Right atrium auricular region (tissue), 2 donors: ENCODE data around the gene SIGLEC15. TPM values are rescaled to one million over a fixed set of nuclear protein-coding genes. Genes with fewer than 3 reads are reported as not detected.
"Not testable (repeated sequence)": the region's sequence is repeated elsewhere in the genome, so short reads cannot be mapped to it uniquely, and the experiment has no call there.

ENCODE experiments used
- DNase-seq: peaks from one replicate; pipeline ENCODE4 v3.0.0-alpha.2; 2019; ENCODE audit warnings: low spot score
- H3K27ac ChIP-seq, 2 donors: fragments of 200-600 bp; sonication (generic); 1 replicate in 1 of 2; 2 replicates in 1 of 2; pipeline ENCODE4 v1.5.1; 2016 to 2019
- H3K27me3 ChIP-seq, 2 donors: fragments of 200-600 bp; sonication (generic); one replicate each; pipeline versions ENCODE4 v1.5.1 to v1.6.0; 2017 to 2019
- H3K36me3 ChIP-seq: fragments of 200-600 bp; sonication (generic); one replicate; pipeline ENCODE4 v1.5.1; 2016
- H3K4me1 ChIP-seq, 2 donors: fragments of 200-600 bp; sonication (generic); one replicate each; pipeline versions ENCODE4 v1.5.1 to v1.6.0; 2017 to 2019
- H3K4me3 ChIP-seq, 2 donors: fragments of 200-600 bp; sonication (generic); 1 replicate in 1 of 2; 2 replicates in 1 of 2; pipeline ENCODE4 v1.5.1; 2017 to 2019; ENCODE audit warnings: mild to moderate bottlenecking in 1 of 2, moderate library complexity in 1 of 2
- H3K9me3 ChIP-seq, 2 donors: fragments of 200-600 bp; sonication (generic); one replicate each; pipeline ENCODE4 v1.5.1; 2019
- total RNA-seq, 2 donors: library from RNA; depleted of rRNA; stranded (reverse); fragments of >200 nt; gene quantifications; one replicate each; pipeline ENCODE4 v1.1.0, GENCODE V29; 2016
- TF ChIP-seq, protein P1 (sequence below), 2 donors: fragments of 200-600 bp; sonication (generic); IDR thresholded peaks; one replicate each; pipeline ENCODE4 v1.5.1; 2019; ENCODE audit warnings: antibody characterized with exemption in 2 of 2

Gene SIGLEC15
- total RNA-seq, 2 donors from 2014 or later = 1.9 TPM; not detected in 1

DNA sequence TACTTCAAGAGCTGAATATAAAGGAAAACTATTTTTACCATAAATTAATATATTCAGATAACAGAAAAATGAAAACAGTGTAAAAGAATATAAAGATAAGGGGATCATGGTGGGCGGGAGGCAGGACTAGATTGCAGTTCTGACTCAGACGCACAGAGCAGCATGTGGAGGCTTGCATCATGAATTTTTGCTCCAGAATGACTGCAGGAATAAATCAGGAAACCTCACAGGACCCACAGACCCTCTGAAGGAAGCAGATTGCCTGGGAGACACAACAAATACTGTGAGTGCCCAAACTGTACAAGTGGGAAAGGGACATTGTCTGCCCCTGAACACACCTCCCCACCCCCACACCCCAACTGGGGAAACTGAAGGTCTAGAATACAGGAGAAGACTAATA, 19.2 kb upstream of the SIGLEC15 start:
- H3K4me3 ChIP-seq = no peak overlapping the region
- no peaks in the 10 kb centered on the region for H3K27me3 ChIP-seq
- no peaks in the 10 kb centered on the region for H3K4me1 ChIP-seq
- H3K36me3 ChIP-seq = no peaks in the 10 kb centered on the region
- TF ChIP-seq, protein P1, sequence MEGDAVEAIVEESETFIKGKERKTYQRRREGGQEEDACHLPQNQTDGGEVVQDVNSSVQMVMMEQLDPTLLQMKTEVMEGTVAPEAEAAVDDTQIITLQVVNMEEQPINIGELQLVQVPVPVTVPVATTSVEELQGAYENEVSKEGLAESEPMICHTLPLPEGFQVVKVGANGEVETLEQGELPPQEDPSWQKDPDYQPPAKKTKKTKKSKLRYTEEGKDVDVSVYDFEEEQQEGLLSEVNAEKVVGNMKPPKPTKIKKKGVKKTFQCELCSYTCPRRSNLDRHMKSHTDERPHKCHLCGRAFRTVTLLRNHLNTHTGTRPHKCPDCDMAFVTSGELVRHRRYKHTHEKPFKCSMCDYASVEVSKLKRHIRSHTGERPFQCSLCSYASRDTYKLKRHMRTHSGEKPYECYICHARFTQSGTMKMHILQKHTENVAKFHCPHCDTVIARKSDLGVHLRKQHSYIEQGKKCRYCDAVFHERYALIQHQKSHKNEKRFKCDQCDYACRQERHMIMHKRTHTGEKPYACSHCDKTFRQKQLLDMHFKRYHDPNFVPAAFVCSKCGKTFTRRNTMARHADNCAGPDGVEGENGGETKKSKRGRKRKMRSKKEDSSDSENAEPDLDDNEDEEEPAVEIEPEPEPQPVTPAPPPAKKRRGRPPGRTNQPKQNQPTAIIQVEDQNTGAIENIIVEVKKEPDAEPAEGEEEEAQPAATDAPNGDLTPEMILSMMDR (IDR thresholded peaks at IDR 0.05) = no peak
- no peak overlapping the region for H3K27ac ChIP-seq
- DNase-seq = no peak
- peaks cover 4 to 14% of the 10 kb centered on the region in 2 donors for H3K9me3 ChIP-seq

DNA sequence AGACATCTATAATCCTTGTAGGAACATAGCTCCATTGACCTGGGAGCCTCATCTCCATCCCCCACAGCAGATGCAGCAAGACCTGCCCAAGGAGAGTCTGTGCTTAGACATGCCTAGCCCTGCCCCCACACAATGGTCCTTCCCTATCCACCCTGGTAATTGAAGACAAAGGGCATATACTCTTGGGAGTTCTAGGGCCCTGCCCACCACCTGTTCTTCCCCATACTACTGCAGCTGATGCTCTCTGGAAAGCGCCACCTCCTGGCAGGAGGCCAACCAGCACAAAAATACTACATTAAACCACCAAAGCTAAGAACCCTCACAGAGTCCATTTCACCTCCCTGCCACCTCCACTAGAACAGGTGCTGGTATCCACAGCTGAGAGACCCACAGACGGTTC, 18.3 kb upstream of the SIGLEC15 start:
- not testable (repeated sequence) for H3K4me1 ChIP-seq, DNase-seq, H3K4me3 ChIP-seq, H3K36me3 ChIP-seq, H3K27ac ChIP-seq, H3K27me3 ChIP-seq
- peaks cover 4 to 14% of the 10 kb centered on the region in 2 donors for H3K9me3 ChIP-seq

DNA sequence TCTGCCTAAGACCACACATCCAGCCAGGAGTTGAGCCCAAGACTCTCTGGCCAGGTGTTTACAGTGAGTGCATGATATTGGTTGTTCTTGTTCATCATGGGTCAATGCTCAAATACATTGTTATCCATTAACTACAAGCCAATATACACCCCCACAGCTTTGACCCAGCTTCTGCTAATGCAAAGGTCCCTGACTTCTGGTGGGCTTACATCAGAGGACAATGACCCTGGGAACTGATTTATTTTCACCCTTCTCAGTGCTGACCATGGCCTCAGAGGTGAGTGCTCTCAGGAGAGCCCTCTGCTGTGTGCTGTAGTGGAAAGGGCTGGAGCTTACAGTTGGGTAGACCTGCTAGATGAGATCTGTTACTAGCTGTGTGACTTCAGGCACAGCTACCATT, 10.7 kb upstream of the SIGLEC15 start:
- DNase-seq, H3K27ac ChIP-seq, H3K27me3 ChIP-seq, H3K9me3 ChIP-seq, H3K4me1 ChIP-seq, H3K36me3 ChIP-seq, H3K4me3 ChIP-seq: not testable (repeated sequence)

DNA sequence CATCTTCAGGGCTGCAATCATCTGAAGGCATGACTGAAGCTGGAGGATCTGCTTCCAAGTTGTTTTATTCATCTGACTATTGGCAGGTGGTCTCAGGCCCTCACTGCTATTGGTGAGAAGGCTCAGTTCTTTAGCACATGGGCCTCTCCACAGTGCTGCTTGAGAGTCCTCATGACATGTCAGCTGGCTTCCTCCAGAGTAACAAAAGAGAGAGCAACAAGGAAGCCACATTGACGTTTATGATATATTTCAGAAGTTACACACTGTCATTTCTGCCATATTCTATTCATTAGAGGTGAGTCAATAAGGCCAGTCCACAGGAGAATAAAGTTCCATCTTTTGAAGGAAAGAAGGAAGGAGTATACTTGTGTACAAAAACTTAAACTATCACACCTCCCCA, 7.9 kb upstream of the SIGLEC15 start:
- no peak overlapping the region for H3K27ac ChIP-seq
- no peaks in the 10 kb centered on the region for H3K9me3 ChIP-seq
- H3K4me1 ChIP-seq = no peaks in the 10 kb centered on the region
- TF ChIP-seq, protein P1 (IDR thresholded peaks at IDR 0.05) = no peak
- no peak overlapping the region for H3K4me3 ChIP-seq
- H3K27me3 ChIP-seq = no peaks in the 10 kb centered on the region
- no peak for DNase-seq
- no peaks in the 10 kb centered on the region for H3K36me3 ChIP-seq

DNA sequence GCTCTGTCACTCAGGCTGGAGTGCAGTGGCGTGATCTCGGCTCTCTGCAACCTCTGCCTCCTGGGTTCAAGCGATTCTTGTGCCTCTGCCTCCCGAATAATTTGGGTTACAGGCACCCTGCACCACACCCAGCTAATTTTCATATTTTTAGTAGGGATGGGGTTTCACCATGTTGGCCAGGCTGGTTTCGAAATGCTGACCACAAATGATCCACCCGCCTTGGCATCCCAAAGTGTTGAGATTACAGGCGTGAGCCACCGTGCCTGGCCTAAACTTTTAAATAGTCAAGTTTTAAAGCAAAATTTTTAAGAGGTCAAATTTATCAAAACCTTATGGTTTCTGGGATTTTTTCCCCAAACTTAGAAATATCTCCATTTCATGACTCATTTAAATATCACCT, 6.7 kb upstream of the SIGLEC15 start:
- H3K4me1 ChIP-seq, H3K4me3 ChIP-seq, H3K9me3 ChIP-seq, H3K27me3 ChIP-seq, H3K36me3 ChIP-seq, DNase-seq, H3K27ac ChIP-seq: not testable (repeated sequence)

DNA sequence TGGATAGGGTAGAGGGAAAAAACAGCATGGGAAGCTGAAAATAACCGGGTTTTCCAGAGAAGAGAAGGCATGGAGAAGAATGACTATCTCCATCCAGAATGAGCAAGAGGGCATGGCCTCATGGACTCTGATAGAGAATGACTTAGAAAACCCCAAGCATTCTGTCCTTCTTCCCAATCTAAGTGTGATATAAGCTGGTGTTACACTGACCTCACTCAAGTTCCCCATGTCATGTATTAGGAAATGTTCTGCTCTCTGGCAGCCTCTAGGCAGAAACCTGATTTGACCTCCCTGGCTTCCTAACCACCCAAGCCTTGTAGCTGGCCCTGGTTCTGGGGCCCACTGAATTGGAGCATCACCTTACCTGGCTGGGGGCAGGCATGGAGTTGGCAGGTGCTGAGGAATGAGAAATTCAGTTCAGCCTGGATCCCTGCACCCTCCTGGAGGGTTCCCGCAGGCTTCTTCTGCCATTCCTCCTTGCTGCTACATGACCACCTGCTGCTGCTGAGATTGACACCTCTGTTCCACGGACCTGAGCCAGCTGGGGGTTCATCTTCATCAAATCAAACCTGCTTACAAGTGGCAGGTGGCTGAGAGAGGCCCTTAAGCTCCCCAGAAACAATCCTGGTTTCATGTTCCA, 5.2 kb upstream of the SIGLEC15 start:
- no peak overlapping the region for H3K27ac ChIP-seq
- H3K9me3 ChIP-seq = no peaks in the 10 kb centered on the region
- H3K4me3 ChIP-seq = no peak overlapping the region
- no peaks in the 10 kb centered on the region for H3K36me3 ChIP-seq
- no peak for DNase-seq
- no peaks in the 10 kb centered on the region for H3K27me3 ChIP-seq
- no peaks in the 10 kb centered on the region for H3K4me1 ChIP-seq
- TF ChIP-seq, protein P1 (IDR thresholded peaks at IDR 0.05) = no peak

DNA sequence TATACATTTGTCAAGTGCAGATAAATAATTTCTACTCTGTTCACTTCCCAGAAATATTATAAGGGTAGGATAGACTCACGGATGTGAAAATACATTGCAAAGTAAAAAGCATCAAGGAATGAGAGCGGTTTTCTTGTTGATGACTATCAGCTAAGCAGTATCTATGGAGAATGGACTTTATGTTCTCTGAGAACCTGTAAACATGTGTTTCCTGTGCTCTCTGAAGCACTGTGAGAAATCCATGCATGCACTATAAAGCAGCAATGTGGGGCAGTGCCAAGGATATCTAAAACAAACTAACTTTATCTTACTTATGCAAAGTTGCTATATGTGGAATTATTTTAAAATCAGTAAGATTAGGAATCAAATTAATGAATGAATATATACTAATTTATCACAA, 4.4 kb upstream of the SIGLEC15 start:
- no peaks in the 10 kb centered on the region for H3K27me3 ChIP-seq
- DNase-seq = no peak
- H3K36me3 ChIP-seq = no peaks in the 10 kb centered on the region
- no peaks in the 10 kb centered on the region for H3K4me1 ChIP-seq
- H3K9me3 ChIP-seq = no peaks in the 10 kb centered on the region
- H3K4me3 ChIP-seq = no peak overlapping the region
- TF ChIP-seq, protein P1 (IDR thresholded peaks at IDR 0.05) = no peak
- H3K27ac ChIP-seq = no peak overlapping the region
